MM.1S (cell line): ENCODE data around the gene PCNX1.

ENCODE experiments used
- DNase-seq: peaks from one replicate; pipeline ENCODE4 v3.0.0-alpha.2; 2015
- H2AFZ ChIP-seq: fragments of 300-600 bp; sonication (generic); 2 replicates; pipeline ENCODE4 v1.6.0; 2016; ENCODE audit warnings: antibody characterized with exemption, low read length
- H3F3A ChIP-seq: fragments of 300-600 bp; sonication (generic); 2 replicates; pipeline ENCODE4 v1.6.1; 2016; ENCODE audit warnings: mild to moderate bottlenecking, antibody characterized with exemption, low read length, moderate library complexity, mixed read lengths; ENCODE audit not compliant: insufficient read depth
- H3K27ac ChIP-seq: fragments of 300-600 bp; sonication (generic); 2 replicates; pipeline ENCODE4 v1.5.1; 2016; ENCODE audit warnings: mild to moderate bottlenecking, low read length
- H3K27me3 ChIP-seq: fragments of 300-600 bp; sonication (generic); replicated peaks from 2 replicates; pipeline ENCODE4 v1.6.0; 2016; ENCODE audit warnings: low read length; ENCODE audit not compliant: insufficient read depth
- H3K36me3 ChIP-seq: fragments of 300-600 bp; sonication (generic); replicated peaks from 2 replicates; pipeline ENCODE4 v1.6.1; 2016; ENCODE audit warnings: mild to moderate bottlenecking, low read length, mixed read lengths; ENCODE audit not compliant: insufficient read depth
- H3K4me1 ChIP-seq: fragments of 300-600 bp; sonication (generic); 2 replicates; pipeline ENCODE4 v1.6.1; 2016; ENCODE audit warnings: low read length, mixed read lengths
- H3K4me2 ChIP-seq: fragments of 300-600 bp; sonication (generic); 2 replicates; pipeline ENCODE4 v1.6.0; 2016; ENCODE audit warnings: low read depth, low read length
- H3K4me3 ChIP-seq: fragments of 300-600 bp; sonication (generic); 2 replicates; pipeline ENCODE4 v1.5.1; 2016; ENCODE audit warnings: low read length, mixed read lengths
- H3K79me2 ChIP-seq: fragments of 300-600 bp; sonication (generic); 2 replicates; pipeline ENCODE4 v1.6.1; 2016; ENCODE audit warnings: mixed run types, low read length, mixed read lengths
- H3K9ac ChIP-seq: fragments of 300-600 bp; sonication (generic); 2 replicates; pipeline ENCODE4 v1.6.1; 2016; ENCODE audit warnings: low read length, mixed read lengths
- H3K9me2 ChIP-seq: fragments of 300-600 bp; sonication (generic); replicated peaks from 2 replicates; pipeline ENCODE4 v1.6.1; 2016; ENCODE audit warnings: mild to moderate bottlenecking, low read length, mixed read lengths; ENCODE audit not compliant: insufficient read depth
- H3K9me3 ChIP-seq: fragments of 300-600 bp; sonication (generic); replicated peaks from 2 replicates; pipeline ENCODE4 v1.6.1; 2016; ENCODE audit warnings: mild to moderate bottlenecking, low read length, mixed read lengths; ENCODE audit not compliant: insufficient read depth
- H4K20me1 ChIP-seq: fragments of 300-600 bp; sonication (generic); 2 replicates; pipeline ENCODE4 v1.6.1; 2016; ENCODE audit warnings: mild to moderate bottlenecking, low read length, moderate library complexity, mixed read lengths; ENCODE audit not compliant: insufficient read depth
- EZH2 ChIP-seq: fragments of 300-600 bp; sonication (generic); optimal IDR thresholded peaks from 2 replicates; pipeline ENCODE3; 2017; ENCODE audit warnings: low read depth, mild to moderate bottlenecking, antibody characterized with exemption, low read length, mixed read lengths
- EZH2phosphoT487 ChIP-seq: fragments of 300-600 bp; sonication (generic); IDR thresholded peaks from 2 replicates; pipeline ENCODE4 v1.6.1; 2018; ENCODE audit warnings: antibody characterized with exemption, low read length
- TF ChIP-seq, protein P1 (sequence below): fragments of 300-600 bp; sonication (generic); IDR thresholded peaks from 2 replicates; pipeline ENCODE4 v1.5.1; 2016; ENCODE audit warnings: antibody characterized with exemption, low read length, mixed read lengths

PCNX1 gene

DNA sequence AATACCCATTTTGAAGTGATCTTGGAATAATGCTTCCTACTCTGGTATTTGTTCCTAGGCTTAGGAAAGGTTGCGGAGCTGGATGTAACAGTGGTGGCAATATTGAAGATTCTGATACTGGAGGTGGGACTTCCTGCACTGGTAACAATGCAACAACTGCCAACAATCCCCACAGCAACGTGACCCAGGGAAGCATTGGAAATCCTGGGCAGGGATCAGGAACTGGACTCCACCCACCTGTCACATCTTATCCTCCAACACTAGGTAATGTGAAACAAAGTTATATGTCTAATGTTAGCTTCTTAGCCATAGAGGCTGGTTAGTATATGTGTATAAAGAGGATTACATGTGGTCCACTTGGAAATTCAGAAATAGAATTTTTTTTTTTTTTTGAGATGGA, 197.9 kb downstream of the PCNX1 start:
- Histone ChIP-seq H3K36me3 (no peaks in the 10 kb centered on the region), H4K20me1 (no peaks in the 10 kb centered on the region), H2AFZ (no peak overlapping the region), H3K9me3 (no peaks in the 10 kb centered on the region), H3K9ac (no peak overlapping the region), H3K4me2 (no peak overlapping the region), H3K4me3 (no peak overlapping the region), H3K4me1 (no peaks in the 10 kb centered on the region), H3K27ac (no peak overlapping the region), H3F3A (no peaks in the 10 kb centered on the region), H3K79me2 (no peaks in the 10 kb centered on the region), H3K27me3 (no peaks in the 10 kb centered on the region), H3K9me2 (no peaks in the 10 kb centered on the region)
- TF ChIP-seq, protein P1, sequence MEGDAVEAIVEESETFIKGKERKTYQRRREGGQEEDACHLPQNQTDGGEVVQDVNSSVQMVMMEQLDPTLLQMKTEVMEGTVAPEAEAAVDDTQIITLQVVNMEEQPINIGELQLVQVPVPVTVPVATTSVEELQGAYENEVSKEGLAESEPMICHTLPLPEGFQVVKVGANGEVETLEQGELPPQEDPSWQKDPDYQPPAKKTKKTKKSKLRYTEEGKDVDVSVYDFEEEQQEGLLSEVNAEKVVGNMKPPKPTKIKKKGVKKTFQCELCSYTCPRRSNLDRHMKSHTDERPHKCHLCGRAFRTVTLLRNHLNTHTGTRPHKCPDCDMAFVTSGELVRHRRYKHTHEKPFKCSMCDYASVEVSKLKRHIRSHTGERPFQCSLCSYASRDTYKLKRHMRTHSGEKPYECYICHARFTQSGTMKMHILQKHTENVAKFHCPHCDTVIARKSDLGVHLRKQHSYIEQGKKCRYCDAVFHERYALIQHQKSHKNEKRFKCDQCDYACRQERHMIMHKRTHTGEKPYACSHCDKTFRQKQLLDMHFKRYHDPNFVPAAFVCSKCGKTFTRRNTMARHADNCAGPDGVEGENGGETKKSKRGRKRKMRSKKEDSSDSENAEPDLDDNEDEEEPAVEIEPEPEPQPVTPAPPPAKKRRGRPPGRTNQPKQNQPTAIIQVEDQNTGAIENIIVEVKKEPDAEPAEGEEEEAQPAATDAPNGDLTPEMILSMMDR = no peak
- no peak for TF ChIP-seq EZH2phosphoT487
- TF ChIP-seq EZH2 = no peak
- DNase-seq = no peak

DNA sequence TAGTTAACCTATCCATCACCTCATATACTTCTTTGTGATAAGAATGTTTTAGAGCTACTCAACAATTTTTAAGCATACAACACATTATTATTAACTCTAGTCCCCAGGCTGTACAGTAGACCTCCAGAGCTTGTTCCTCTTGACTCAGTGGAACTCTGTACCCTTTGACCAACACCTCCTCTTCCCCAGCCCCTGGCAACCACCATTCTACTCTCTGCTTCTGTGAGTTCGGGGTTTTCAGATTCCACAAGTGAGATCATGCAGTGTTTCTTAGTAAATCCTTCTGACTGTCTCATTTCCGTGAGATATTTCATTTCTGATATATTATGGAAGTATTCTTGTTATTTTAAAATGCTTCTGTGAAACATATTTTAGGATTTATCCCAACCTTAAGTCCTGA, 200.7 kb downstream of the PCNX1 start:
- H2AFZ ChIP-seq = no peak overlapping the region
- no peak for TF ChIP-seq EZH2phosphoT487
- TF ChIP-seq, protein P1 = no peak
- TF ChIP-seq EZH2 = no peak
- DNase-seq = no peak
- no peak overlapping the region for H3K27ac ChIP-seq
- no peaks in the 10 kb centered on the region for H3K79me2 ChIP-seq
- H3K4me3 ChIP-seq = no peak overlapping the region
- no peaks in the 10 kb centered on the region for H3K9me3 ChIP-seq
- no peaks in the 10 kb centered on the region for H4K20me1 ChIP-seq
- H3K9me2 ChIP-seq = no peaks in the 10 kb centered on the region
- no peak overlapping the region for H3K9ac ChIP-seq
- no peaks in the 10 kb centered on the region for H3K36me3 ChIP-seq
- no peak overlapping the region for H3K4me2 ChIP-seq
- H3K27me3 ChIP-seq = no peaks in the 10 kb centered on the region
- no peaks in the 10 kb centered on the region for H3K4me1 ChIP-seq
- no peaks in the 10 kb centered on the region for H3F3A ChIP-seq

DNA sequence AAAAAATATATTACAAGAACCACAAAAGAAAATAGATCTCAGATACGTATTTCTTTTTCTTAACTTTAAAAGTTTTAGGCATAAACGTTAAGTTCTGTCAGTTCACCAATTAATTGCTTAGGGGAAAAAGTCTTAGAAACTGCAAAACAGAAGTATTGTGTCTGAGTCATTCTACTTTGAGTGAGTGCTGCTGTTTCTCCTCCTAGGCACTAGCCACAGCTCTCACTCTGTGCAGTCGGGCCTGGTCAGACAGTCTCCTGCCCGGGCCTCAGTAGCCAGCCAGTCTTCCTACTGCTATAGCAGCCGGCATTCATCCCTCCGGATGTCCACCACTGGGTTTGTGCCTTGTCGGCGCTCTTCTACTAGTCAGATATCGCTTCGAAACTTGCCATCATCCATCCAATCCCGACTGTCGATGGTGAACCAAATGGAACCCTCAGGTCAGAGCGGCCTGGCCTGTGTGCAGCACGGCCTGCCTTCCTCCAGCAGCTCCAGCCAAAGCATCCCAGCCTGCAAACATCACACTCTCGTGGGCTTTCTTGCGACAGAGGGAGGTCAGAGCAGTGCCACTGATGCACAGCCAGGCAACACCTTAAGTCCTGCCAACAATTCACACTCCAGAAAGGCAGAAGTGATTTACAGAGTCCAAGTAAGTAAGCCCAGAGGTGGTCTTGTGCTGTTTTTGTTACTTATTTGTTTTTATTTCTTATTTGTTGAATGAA, 201.3 kb downstream of the PCNX1 start:
- Histone ChIP-seq H4K20me1 (no peaks in the 10 kb centered on the region), H3K36me3 (no peaks in the 10 kb centered on the region), H2AFZ (no peak overlapping the region), H3F3A (no peaks in the 10 kb centered on the region), H3K4me1 (no peaks in the 10 kb centered on the region), H3K9me2 (no peaks in the 10 kb centered on the region), H3K27me3 (no peaks in the 10 kb centered on the region), H3K27ac (no peak overlapping the region), H3K4me3 (no peak overlapping the region), H3K9ac (no peak overlapping the region), H3K79me2 (no peaks in the 10 kb centered on the region), H3K4me2 (no peak overlapping the region), H3K9me3 (no peaks in the 10 kb centered on the region)
- TF ChIP-seq EZH2phosphoT487 (no peak), EZH2 (no peak)
- TF ChIP-seq, protein P1 = no peak
- DNase-seq = no peak
